Measurements from ENCODE around the gene LRIT3.
"Not testable (repeated sequence)": the region's sequence is repeated elsewhere in the genome, so short reads cannot be mapped to it uniquely, and the experiment has no call there.

Gene LRIT3

GRCh38 chr4:109850601-109851000 lies 2.7 kb downstream of the LRIT3 start:
- DNase-seq (ENCODE audit: low read depth, low spot score) = no peak

GRCh38 chr4:109859426-109860300 lies 11.8 kb downstream of the LRIT3 start:
- DNase-seq (ENCODE audit: low read depth, low spot score) = not testable (repeated sequence)

DNA sequence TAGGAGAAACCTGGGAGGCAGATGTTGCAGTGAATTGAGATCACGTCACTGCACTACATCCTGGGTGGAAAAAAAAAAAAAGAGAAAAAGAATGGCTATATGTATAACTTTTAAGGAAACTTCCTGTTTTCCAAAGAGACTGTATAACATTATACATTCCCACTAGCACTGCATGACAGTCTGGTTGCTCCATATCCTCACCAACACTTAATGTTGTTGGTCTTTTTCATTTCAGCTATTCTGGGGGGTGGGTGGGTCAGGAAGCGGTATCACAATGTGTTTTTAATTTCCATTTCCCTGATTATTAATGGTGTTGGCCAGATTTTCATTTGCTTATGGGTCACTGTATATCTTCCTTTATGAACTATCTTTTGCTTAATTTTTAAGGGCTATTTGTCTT lies 13.4 kb downstream of the LRIT3 start:
- no peak for DNase-seq (ENCODE audit: low read depth, low spot score)

- no peak for DNase-seq (ENCODE audit: low read depth, low spot score)
Measured at GRCh38 chr4:109861916-109862511, 14.1 kb downstream of the LRIT3 start.

DNA sequence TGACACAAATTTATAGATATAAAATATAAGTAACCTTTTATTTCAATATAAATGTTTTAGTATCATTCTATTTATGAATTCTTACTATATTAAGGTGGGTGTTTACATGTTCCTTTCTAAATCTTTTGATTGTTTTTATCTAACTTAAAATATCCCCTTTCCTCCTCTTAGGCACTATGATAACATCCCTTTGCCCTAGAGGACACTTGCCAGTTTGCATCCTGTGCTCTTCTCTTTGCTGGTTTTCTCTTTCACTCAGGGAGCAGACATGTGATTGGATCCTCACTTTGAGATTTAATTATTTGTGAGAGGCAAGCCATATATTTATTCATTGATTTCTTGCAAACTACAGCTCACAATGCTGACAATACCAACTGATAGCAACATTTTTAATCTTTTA lies 16.2 kb downstream of the LRIT3 start:
- no peak for DNase-seq (ENCODE audit: low read depth, low spot score)

DNA sequence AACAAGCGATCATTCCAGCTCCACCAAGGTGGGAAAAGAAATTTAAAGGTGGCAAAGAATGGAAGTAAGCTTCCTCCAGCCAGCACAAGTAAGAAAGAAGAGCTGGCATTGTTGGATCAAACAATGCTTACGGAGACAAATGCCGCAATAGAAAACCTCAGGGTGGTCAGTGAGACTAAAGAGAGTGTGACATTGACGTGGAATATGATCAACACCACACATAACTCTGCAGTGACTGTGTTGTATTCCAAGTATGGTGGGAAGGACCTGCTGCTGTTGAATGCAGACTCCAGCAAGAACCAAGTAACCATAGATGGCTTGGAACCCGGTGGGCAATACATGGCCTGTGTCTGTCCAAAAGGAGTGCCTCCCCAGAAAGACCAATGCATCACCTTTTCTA lies 22.2 kb downstream of the LRIT3 start:
- no peak for DNase-seq (ENCODE audit: low read depth, low spot score)

DNA sequence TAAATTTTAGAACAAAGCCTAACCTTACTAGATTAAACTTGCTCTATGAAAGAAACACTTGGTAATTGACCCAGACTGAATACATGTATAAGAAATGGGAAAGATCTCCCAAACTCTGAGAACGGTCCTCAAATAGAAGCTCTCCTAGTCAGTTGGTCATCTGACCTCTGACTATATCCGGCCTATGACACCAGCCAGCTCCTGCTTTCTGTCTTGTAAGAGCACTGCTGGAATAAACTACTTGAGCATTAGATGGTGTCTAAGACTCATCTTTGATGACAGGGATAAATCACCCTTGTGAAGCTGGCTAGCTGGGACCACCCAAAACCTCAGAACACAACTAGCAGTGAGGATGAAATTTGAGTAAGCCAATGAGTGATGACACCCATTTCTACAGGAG lies 24.2 kb downstream of the LRIT3 start:
- no peak for DNase-seq (ENCODE audit: low read depth, low spot score)

- DNase-seq (ENCODE audit: low read depth, low spot score) = no peak
Measured at GRCh38 chr4:109872950-109873656, 25.2 kb downstream of the LRIT3 start.

DNA sequence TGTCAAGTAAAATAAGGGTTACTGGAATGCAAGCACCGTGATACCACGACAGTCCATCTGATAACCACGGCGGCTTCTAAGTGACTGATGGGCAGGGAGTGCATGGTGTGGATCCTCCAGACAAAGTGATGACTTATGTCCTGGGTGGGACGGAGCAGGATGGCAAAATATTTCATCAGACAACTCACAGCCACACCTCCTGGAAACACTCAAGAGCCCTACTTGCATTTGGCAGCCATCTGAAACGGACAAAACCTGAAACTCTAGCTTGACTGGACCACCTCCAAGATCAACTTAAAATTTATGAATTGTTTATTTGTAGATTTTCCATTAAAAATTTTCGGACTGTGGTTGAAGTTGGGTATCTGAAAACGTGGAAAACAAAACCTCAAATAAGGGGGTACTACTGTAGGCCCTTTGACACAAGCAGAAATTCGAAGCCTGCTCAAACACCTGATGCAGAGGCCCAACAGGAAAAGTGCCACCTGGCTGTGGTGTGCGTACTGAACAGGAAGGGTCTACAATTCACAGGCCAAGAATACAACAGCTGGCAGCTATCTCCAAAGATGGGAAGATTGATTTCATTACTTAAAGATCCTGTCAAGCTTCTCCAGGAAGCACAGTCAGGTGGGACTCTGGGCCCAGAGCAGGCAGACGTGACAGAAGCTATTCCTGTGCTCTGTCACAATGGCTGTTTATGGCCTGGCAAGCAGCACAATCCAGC lies 26.0 kb downstream of the LRIT3 start:
- DNase-seq (ENCODE audit: low read depth, low spot score) = no peak

DNA sequence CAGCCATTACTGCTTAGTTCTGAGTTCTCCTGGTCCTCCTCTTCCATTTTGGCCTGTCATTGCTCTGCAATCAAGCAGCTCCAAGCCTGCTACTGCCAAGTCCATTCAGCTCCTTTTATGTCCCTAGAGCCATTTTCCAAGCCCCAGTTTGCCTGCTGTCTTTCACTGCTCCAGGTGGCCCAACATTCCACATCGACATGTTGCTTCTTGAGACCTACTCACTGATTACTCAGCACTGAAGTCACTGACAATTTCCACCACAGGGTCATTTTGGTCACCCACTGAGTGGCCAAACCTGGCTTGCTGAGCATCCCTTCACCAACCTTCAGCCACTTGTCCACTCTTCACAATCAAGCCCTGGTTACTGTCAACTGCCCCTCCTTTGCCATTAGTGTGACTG lies 27.2 kb downstream of the LRIT3 start:
- no peak for DNase-seq (ENCODE audit: low read depth, low spot score)

DNA sequence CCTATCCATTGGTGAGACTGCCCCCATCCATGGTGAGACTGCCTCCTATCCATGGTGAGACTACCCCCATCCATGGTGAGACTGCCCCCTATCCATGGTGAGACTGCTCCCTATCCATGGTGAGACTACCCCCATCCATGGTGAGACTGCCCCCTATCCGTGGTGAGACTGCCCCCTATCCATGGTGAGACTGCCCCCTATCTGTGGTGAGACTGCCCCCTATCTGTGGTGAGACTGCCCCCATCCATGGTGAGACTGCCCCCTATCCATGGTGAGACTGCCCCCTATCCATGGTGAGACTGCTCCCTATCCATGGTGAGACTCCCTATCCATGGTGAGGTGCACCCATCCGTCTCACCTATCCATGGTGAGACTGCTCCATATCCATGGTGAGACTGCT lies 27.6 kb downstream of the LRIT3 start:
- not testable (repeated sequence) for DNase-seq (ENCODE audit: low read depth, low spot score)

DNA sequence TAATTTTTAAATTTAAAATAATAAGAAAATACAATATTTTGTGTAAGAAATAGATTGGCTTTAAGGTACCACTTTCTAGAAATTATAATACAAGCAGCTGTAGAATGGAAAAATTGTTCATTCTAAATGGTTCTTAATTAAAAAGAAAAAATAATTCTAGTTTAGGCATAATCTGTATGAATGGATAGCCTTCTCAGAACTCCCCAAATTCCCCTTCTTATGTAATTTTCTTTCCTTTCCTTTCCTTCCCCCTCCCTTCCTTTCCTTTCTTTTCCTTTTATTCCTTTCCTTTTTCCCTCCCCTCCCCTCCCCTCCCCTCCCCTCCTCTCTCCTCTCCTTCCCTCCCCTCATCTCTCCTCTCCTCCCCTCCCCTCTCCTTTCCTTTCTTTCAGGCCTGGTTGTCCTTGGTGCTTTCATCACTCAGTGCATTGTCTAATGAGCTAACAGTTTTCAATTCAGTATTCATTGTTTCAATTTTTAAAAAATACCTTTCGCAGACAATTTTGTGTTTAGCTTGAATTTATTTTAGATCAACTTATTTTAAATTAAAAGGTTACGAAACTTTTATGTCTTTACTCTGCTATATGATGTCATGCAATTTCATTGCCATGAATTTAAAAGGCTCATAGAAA lies 28.8 kb downstream of the LRIT3 start:
- no peak for DNase-seq (ENCODE audit: low read depth, low spot score)

DNA sequence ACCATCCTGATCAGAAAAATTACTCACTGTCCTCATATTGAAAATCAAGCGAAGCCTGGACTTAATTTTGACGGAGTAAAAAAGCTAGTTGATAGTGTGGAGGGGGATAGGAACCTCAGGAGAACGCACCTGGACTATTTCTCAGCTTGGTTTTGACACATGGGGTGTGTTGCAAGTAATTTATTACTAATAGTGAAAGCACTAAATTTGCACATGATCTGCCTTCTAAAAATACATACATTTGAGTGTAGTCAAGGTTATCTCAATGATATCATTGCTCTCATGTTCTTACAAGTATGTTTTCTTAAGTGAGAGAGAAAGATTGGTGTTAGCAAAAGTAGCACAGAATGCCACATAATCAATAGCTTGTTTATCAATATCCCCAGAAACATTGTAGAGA lies 29.5 kb downstream of the LRIT3 start:
- DNase-seq (ENCODE audit: low read depth, low spot score) = no peak

DNA sequence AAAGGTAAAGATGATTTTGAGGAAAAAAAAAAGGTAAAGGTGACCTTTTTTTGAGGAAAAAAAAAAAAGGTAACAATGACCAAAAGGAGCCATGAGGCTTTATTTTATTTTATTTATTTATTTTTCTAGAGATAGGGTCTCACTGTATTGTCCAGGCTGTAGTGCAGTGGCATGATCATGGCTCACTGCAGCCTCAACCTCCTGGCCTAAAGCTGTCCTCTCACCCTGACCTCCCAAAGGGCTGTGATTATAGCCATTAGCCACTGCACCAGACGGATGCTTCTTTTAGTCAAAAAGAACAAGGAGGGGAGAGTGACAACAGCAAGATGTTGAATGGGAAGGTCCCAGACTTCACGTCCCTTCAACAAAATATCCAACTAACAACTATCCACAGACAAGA lies 30.4 kb downstream of the LRIT3 start:
- no peak for DNase-seq (ENCODE audit: low read depth, low spot score)

- DNase-seq (ENCODE audit: low read depth, low spot score) = no peak
Measured at GRCh38 chr4:109879081-109879480, 31.2 kb downstream of the LRIT3 start.

- no peak for DNase-seq (ENCODE audit: low read depth, low spot score)
Measured at GRCh38 chr4:109879636-109880314, 31.9 kb downstream of the LRIT3 start.

DNA sequence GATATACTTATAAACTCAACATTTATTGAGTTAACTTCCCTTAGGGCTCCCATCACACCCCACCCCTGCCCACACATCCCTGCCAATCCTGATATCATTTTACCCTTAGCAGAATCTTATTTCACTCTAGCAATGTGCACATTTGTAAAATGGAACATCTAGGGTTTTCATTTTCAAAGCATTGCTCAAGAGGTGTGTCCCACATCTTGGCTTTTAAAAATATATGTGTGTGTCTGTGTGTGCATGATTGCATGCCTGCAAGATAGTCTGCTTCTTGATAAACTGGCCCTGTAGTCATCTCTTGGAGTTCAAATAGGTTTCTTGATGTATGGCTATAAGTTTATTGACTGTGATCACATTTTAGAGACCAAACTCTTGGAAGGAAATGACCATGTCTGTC lies 38.4 kb downstream of the LRIT3 start:
- no peak for DNase-seq (ENCODE audit: low read depth, low spot score)

GRCh38 chr4:109887071-109887470 lies 39.2 kb downstream of the LRIT3 start:
- no peak for DNase-seq (ENCODE audit: low read depth, low spot score)

GRCh38 chr4:109890076-109890475 lies 42.2 kb downstream of the LRIT3 start:
- no peak for DNase-seq (ENCODE audit: low read depth, low spot score)

GRCh38 chr4:109902559-109903251 lies 54.8 kb downstream of the LRIT3 start:
- DNase-seq (ENCODE audit: low read depth, low spot score) = no peak
